ENCODE results near the gene RSPH10B.
"Not testable (repeated sequence)": the region's sequence is repeated elsewhere in the genome, so short reads cannot be mapped to it uniquely, and the experiment has no call there.

Gene RSPH10B

GRCh38 chr7:5926263-5926870 is 44.1 kb downstream of the RSPH10B start:
- not testable (repeated sequence) for DNase-seq

- not testable (repeated sequence) for DNase-seq
Observed at GRCh38 chr7:5924630-5925029, 45.9 kb downstream of the RSPH10B start.

GRCh38 chr7:5924180-5924579 is 46.3 kb downstream of the RSPH10B start:
- DNase-seq = not testable (repeated sequence)

GRCh38 chr7:5916529-5916928 is 54.0 kb downstream of the RSPH10B start:
- DNase-seq = not testable (repeated sequence)

- not testable (repeated sequence) for DNase-seq
Observed at GRCh38 chr7:5908835-5909234, 61.7 kb downstream of the RSPH10B start.

- not testable (repeated sequence) for DNase-seq
Observed at GRCh38 chr7:5904726-5905125, 65.8 kb downstream of the RSPH10B start.

GRCh38 chr7:5903002-5903401 is 67.5 kb downstream of the RSPH10B start:
- DNase-seq = not testable (repeated sequence)

GRCh38 chr7:5898480-5899224 is 71.8 kb downstream of the RSPH10B start, which contains the start of gene CCZ1:
Gene CCZ1, plus strand, starts transcription at chr7:5898733. Its CDS starts 67 bp downstream, at chr7:5898800.
- not testable (repeated sequence) for DNase-seq

GRCh38 chr7:5897369-5897919 is 73.0 kb downstream of the RSPH10B start:
- not testable (repeated sequence) for DNase-seq

- DNase-seq = no peak
Observed at GRCh38 chr7:5892498-5892897, 78.0 kb downstream of the RSPH10B start.

- not testable (repeated sequence) for DNase-seq
Observed at GRCh38 chr7:5890244-5890643, 80.2 kb downstream of the RSPH10B start.

- not testable (repeated sequence) for DNase-seq
Observed at GRCh38 chr7:5888021-5888420, 82.5 kb downstream of the RSPH10B start.

- DNase-seq = not testable (repeated sequence)
Observed at GRCh38 chr7:5884431-5884830, 86.1 kb downstream of the RSPH10B start.

GRCh38 chr7:5880106-5880505 is 90.4 kb downstream of the RSPH10B start:
- DNase-seq = not testable (repeated sequence)

GRCh38 chr7:5879591-5879990 is 90.9 kb downstream of the RSPH10B start:
- DNase-seq = not testable (repeated sequence)

All from GDM1 (cell line).